Stimulated activated CD4-positive, alpha-beta T cell treated with anti-CD3 and anti-CD28 coated beads, TNF-alpha, amount 100 ng/mL, for 4 hours (primary cell): ENCODE measurements around the gene MS4A8.
"Not testable (repeated sequence)": the region's sequence is repeated elsewhere in the genome, so short reads cannot be mapped to it uniquely, and the experiment has no call there.

ENCODE experiments used
- DNase-seq, 3 experiments: peaks; one replicate each; pipeline ENCODE4 v3.0.0-alpha.2; 2020; ENCODE audit warnings: low read depth in 3 of 3

MS4A8 gene

DNA sequence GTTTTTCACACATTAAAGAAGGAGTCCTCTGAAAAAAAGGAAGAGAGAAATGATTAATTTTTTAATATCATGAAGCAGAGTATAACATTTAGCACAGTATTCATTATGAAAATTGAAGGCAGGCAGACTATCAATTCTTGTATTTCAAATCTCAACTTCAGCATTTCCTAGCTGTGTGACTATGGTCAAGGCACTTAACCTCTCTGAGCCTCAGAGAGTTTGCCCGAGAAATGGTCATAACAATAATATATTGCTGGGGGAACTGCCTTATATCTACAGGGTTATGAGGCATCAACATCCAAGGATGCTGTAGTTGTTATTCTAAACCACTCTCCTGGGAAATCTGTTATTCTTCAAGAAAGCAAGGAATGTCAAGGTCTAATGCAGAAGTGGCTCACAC lies 26.2 kb downstream of the MS4A8 start:
- DNase-seq: no peak

DNA sequence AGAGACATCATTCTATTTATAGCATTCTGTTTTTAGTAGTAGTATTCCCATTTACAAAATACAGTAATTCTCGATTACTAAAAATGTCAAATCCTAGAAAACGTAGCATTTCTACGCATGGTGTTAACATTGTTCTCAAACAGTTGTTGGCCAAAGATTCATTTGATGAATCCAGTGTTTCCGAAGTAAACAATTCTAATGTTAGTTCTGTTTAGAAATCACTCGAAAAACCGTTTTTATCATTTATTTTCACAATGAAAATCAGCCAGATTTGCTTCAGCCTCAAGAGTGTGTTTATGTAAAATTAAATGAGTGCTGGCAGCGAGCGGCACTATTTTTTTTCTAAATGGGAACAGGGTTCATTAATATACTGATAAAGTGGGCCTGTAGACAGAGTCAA lies 32.2 kb downstream of the MS4A8 start:
- no peak for DNase-seq

DNA sequence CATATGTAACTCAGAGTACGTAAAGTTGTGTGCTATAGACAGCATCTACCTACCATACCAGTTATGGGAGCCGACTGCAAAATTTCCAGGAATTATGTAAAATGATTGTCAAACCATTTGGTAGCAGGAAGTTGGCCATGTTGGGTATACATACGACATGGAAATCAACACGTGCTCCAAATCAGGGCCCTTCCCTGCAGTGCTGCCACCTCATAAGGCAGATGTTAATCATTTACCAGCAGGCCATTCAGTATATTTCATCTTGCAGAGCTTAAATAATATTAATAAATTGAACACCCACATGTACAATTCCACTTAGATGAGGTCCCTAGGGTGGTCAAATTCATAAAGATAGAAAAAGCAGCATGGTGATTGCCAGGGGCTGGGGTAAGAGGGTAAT lies 34.9 kb downstream of the MS4A8 start:
- no peak for DNase-seq

DNA sequence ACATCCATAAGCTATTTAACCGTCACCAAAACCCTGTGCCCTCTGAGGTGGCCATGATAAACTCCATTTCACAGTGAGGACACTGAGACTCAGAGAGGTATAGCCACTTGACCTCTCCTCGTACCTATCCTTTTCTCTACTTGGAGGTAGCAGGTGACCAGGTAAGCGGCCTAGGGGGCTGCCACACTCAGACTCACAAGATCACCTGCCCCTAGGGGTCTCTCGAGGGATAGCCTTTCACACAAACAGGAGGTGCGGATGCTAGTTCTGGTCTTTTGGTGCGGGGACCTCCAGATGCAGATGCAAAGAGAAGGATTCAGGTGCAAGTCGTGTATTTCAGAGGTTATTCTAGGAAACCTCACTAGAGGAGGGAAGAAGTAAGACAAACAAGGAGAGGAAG lies 39.7 kb downstream of the MS4A8 start:
- no peak for DNase-seq

DNA sequence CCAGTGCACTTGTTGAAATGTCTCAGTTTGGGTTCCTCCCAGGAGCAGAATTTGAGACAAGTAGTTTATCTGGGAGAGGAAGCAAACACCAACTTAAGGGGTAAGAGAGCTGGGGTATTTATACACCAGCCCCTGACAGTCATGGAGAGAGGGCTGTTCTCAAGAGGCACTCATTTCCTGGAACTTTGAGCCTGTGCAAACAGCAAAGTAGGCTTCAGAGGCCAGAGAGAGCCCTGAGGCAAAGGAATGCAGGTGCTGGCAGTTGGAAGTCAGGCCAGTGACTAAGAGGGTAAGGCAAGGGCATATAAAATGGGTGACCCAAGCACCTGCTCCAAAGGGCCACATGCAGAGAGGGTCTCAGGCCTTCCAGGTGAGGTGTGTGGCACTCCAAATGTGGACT lies 41.2 kb downstream of the MS4A8 start:
- DNase-seq: no peak

DNA sequence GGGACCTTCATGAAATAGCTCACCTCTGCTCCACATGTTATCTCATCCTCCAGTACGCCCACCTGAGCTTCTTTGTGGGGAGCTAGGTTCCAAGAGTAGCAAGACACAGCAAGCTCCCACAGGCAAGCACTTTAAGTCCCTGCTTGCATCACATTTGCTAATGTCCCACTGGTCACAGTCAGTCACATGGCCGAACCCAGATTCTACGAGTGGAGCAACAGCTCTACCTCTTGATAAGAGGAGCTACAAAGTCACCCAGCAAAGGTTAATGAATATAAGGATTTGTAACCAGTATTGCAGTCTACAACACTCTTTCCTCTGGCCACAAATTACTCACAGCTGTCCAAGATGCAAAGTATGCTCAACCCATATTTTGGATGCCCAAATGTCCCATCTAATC lies 42.0 kb downstream of the MS4A8 start:
- DNase-seq: no peak

DNA sequence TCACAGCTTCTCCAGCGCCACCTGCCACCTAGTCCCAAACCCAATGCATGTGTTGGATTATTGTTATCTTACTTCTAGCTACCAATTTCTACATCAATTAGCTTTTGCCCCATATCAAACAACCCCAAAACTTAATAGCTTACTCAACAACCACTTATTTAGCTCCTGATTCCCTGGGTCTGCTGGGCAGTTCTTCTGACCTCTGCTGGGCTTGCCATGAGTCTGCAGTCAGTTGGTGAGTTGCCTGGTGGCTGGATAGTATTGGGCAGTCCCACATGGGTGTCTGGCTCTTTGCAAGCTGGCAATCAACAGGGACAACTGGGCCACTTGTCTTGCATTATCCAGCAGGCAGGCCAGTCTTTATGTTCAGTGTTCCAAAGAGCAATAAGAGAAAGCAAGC lies 43.6 kb downstream of the MS4A8 start:
- no peak for DNase-seq

DNA sequence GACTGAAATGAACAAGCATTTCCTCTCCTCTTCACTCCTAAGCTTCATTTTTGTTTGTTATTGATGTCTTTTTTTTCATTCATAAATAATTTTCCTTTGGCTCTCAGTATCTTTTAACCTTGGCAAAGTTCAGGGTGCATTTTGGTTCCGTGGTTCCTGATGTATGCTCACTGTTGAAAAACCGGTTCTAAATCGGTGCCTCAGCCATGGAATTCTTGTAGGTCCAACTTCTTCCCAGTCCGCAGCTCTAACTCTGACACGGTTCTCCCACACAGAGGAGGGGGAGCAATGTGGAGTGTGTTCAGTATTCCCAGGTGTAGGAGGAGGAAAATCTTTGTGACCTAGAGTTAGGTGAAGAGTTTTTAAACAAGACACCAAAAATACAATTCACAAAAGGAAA lies 44.7 kb downstream of the MS4A8 start:
- DNase-seq: no peak

DNA sequence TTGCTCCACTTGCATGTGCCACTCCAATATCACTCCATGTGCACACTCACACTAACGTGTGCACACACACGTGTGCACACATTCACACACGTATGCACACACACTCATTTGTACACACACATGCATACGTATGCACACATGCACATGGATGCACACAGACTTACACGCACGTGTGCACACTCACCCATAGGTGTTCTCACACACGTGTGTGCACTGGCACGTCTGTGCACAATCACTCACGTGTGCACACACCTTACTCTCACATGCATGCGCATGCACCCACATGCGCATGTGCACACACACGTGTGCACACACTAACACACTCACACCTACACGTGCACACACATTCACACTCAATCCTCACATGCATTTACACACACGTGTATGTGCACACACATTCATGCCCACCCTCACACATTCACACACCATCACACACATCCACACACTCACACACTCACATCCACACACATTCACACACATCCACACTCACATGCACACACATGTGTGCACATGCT lies 48.0 kb downstream of the MS4A8 start:
- no peak for DNase-seq

DNA sequence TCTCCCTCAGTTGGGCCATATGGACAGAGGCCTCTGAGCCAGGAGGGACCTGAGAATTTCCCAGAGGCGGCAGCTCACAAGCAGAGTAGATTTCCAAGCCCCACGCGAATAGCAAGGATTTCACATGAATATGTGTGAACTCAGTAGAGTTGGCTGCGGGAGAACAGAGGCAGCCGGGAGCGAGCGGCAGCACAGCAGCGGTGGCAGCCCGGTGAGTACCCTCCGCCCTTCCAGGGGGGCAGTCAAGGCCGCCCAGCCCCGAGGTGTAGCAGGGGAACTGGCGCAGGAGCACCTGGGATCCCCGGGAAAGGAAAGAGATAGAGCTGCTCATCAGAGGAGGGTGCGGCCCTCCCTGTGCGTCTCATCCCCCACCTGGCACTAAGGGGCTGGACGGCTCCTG lies 48.8 kb downstream of the MS4A8 start:
- DNase-seq: no peak

DNA sequence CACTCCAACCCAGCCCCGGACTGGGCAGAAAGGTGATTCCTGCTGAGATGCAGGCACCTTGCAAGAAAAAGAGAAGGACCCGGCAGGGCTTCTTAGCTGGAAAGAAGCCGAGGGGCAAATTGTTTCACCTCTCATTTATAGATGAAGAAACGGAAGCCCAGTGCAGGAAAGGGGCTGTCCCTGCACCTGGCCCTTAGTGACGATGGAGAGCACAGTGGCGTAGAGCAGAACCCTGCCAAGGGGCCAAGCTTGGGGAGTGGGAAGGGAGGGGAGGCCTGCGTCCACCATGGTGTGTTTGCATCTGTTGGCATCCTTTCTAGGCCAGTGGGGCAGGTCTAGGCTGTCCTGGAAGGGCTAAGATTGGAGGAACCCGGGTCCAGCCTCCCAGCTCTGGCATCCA lies 49.4 kb downstream of the MS4A8 start:
- DNase-seq: no peak

DNA sequence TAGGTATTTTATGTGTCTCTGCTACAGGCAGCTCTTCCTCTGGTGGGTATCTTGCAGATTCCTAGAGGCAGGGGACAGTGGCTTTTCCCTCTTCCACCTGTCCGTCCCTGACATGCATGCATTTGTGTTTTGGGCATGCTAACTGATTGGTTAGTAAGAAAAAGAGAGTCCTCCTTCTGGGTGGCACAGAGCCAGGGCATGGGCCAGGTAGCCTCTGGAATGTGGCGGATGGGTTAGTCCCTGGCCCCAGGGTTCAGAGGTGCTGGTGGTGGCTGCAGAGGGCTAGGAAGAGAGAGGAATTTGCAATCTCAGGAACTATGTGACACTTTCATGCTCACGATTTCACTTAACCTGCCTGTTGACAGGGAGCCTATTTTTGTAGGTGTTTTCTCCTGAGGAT lies 51.5 kb downstream of the MS4A8 start:
- no peak for DNase-seq

DNA sequence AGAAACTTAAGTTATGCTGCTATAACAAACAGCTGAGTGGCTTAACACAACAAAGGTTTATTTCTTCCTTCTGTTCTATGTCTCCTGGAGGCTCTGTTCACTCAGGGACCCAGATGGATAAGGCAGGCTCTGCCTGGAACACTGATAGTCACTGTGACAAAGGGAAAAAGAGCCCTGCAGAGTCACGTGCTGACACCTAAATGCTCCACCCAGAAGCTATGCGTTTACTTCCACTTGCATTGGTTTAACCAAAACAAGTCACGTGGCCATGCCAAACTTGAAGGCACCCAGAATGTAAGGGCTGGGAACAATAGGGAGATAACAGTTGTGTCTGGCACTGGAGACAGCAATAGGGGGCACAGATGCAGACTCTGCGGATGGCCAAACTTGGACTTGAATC lies 53.9 kb downstream of the MS4A8 start:
- no peak for DNase-seq

DNA sequence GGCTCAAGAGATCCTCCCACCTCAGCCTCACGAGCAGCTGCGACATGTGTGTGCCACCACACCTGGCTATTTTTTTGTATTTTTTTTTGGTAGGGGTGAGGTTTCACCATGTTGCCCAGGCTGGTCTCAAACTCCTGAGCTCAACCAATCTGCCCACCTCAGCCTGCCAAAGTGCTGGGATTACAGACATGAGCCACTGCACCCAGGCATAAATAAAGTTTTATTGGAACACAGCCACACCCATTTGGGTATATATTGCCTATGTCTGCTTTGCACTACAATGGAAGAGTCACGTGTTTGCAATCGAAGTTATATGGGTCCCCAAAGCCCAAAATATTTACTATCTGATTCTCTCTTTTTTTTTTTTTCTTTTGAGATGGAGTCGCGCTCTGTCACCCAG lies 55.5 kb downstream of the MS4A8 start:
- no peak for DNase-seq

DNA sequence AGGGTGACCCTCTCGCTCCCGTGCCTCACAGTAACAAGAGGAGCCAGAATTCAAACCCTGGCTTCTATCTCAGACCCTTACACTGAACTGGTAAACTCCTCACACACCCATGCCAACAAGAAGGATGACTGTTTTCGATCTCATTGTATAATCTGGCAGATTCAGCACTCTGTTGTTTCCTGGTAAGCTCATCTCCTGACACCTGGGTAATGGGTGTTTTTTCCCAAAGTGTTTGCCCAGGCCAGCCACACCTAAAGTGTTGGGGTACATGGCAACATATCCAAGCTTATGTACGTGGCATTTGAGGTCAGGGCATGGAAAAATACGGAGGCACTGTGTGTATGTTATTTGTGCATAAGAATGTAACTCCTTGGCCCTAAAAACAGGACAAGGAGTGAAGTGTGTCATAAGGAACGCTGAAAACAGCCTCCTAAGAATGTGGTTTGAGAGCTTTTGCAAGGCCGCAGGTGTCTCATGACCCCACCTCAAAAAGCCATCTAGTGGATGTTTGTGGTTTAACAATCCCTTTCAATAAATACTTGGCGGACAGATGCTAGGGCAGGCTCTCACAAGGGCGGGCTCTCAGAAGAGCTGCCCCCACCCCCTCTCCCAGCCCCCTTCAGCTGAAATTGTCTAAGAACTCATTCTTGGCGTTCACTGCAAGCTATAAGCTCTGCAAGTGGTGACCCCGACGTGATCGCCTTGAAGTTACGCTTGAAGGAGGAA lies 57.1 kb downstream of the MS4A8 start, which contains the start of gene MS4A15:
TSS of gene MS4A15 (plus strand) at position 561 of the 726 bp plus-strand sequence. CDS start 6,867 bp downstream, outside the sequence.
- DNase-seq: no peak

DNA sequence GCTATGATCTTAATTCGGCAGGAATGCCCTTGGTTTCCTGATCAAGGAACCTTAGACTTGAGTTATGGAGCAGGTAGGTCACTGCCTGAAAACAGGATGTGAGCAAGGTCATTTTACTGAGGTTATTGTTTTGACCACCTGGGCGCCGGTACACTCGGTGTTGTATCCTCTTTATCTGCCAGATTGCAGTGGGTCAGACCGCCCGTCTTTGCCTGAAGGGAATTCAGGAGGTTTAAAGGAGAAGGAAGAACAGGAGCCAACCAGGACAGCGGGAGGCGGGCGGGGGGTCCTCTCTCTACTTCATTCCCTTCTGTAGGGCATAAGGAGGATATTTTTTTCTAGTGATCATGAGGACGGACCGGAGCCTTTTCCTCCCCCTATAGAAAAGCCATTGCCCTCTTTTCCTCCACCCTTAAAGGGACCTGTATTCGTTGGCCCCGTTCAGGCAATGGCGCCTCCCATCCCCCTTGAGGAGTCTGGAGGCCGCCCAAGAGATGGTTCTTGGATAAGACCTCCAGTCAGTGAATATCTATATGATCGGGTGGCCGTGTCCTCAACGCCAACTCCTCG lies 57.9 kb downstream of the MS4A8 start:
- DNase-seq: no peak

DNA sequence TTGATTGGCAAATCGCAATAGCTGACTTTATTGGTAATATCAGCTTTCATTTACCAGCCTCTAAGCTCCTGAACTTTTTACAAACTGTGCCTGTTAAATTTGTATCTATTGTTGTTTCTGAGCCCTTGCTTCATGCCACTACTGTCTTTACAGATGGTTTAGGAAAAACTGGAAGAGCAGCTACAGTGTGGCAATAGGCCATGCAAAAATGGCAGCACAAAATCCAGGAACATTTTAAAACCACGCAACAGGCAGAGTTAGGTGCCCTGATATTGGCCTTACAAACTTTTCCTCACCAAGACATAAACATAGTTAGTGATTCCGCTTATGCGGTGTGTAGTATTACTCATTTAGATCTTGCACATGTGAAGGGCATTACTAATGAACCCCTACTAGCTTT lies 59.3 kb downstream of the MS4A8 start:
- DNase-seq: not testable (repeated sequence)

DNA sequence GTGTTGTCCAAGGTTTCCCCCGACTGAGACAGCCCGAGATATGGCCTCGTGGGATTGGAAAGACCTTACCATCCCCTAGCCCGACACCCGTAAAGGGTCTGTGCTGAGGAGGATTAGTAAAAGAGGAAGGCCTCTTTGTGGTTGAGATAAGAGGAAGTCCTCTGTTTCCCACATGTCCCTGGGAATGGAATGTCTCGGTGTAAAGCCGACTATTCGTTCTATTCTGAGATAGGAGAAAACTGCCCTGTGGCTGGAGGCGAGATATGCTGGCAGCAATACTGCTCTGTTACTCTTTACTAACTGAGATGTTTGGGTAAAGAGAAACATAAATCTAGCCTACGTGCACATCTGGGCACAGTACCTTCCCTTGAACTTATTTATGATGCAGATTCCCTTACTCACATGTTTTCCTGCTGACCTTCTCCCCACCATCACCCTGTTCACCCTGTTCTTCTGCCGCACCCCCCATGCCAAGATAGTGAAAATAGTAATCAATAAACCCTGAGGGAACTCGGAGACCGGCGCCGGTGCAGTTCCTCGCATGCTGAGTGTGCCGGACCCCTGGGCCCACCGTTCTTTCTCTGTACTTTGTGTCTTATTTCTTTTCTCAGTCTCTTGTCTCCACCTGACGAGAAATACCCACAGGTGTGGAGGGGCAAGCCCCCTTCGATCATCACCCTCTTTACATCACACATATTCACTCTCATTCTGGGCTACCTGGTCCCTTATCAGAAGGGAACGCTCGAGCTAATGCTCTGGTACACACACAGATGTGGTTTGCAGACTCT lies 60.2 kb downstream of the MS4A8 start:
- not testable (repeated sequence) for DNase-seq

DNA sequence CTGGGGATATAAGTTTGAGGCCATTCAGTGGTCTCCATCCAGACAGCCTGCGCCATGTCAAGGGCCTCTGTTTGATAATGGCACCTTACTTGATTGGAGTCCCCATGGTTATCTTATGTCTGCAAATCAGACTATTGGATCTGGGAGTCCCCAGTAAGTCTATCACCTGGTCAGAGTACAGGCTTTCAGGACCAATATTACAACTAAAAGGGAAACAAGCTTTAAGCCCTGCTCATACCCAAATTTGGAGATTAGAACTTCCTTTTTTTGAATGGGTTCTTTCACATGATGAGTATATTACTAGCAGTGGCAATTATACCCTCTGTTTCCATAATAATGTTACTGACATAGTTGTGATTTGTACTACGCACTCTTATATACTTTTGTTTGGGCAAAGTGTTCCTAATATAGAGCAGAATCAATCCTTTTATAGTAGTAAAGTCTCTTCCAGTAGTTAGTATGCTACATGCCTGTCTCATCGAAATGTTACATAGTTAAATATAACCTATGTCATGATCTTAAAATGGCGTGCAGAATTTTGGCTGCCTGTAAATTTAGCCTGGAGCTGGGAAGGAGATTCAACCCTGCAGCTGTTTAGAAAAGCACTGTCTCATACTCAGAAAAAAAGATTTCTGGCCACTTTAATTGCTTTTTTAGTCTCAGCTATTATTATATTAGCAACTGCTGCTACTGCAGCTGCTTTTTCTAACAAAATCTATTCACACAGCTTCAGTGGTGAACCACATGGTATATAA lies 62.2 kb downstream of the MS4A8 start:
- DNase-seq: no peak

DNA sequence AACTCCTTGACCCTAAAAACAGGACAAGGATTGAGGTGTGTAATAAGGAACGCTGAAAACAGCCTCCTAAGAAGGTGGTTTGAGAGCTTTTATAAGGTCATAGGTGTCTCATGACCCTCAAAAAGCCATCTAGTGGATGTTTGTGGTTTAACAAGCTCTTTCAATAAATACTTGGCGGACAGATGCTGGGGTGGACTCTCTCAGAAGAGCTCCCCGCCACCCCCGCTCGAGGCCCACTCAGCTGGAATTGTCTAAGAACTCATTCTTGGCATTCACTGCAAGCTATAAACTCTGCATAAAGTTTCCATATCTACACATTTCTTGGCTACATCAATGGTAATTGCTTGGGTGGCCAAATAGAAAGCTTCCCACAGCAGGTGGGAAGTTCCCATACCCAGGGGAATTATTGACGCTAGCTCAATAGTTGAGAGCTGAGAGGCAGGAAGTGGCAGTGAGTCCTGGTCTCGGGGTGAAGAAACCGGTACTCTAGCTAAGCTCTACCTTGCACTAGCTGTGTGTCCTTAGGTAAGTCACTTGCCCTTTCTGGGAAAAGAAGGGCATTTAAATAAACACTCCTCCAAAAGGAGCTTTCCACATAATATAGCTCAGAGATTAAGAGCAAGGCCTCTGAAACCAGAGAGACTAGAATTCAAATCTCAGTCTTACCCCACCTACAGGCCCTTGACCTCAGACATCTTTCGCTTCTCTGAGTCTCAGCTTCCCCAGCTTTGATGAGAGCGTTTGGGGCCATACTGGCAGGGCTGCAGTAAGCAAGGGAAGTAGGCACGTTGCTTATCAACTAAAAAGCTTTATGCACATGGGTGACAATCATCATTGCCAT lies 63.7 kb downstream of the MS4A8 start:
- DNase-seq: no peak
